Astrocyte of the spinal cord (primary cell): ENCODE results near the gene FBLN2.
"Not testable (repeated sequence)": the region's sequence is repeated elsewhere in the genome, so short reads cannot be mapped to it uniquely, and the experiment has no call there.

Source experiments
- DNase-seq: peaks from one replicate; pipeline ENCODE4 v3.0.0; 2011; ENCODE audit warnings: low read depth, low spot score
- H3K4me3 ChIP-seq: 2 replicates; pipeline ENCODE4 v1.5.1; 2011; ENCODE audit warnings: low read depth, mild to moderate bottlenecking, low read length, moderate library complexity
- in situ Hi-C: cut with HindIII; loops from 2 replicates; pipeline ENCODE4 v1.10.0; 2017; ENCODE audit warnings: low sequenced_read_pairs
- TF ChIP-seq, protein P1 (sequence below): IDR thresholded peaks from 2 replicates; pipeline ENCODE4 v1.5.1; 2012; ENCODE audit warnings: low read depth, mild to moderate bottlenecking, low read length, inconsistent platforms

FBLN2 gene

DNA sequence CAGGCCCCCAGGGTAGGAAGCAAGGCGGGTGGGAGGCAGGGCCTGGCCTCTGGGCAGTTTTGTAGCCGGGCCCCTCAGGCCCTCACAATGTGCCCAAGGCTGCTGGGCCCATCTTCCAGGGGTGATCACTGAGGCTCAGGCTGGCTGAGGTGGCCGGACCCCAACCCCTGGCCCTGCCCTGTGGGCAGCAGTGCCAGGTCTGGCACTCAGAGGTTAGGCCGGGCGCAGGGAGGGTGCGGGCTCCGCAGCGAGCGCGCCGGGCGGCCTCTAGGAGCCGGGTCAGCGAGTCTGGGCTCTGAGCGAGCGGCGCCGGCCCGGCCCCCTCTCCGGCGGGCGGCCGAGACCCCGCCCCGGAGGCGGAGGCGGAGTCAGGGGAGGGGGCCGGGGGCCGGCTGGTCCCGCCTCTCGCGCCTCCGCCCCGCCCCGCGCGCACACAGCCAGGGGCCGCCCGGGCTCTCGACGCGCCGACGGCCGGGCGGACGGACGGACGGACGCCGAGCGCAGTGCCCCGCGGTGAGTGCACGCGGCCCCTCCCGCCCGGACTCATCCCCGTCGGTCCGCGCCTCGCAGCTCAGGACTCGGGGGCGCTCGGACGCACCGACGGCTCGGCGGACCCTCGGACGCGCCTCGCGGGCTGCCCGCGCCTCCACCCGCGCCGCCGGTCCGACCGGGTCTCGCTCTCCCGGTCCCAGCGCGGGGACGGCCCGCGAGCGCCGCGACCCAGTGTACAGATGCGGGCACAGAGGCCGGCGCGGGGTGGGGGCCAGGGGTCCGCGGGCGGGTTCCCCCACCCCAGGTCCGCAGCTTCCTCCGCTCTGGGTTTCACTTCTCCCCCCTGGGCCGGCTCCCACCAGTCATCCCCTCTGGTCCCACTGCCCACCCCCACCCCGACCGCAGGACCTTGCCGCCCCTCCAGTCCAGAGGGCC, at the start of gene FBLN2:
TSS of gene FBLN2 (plus strand) at position 430 of the 927 bp plus-strand sequence. CDS start 21,231 bp downstream, outside the sequence.
- TF ChIP-seq, protein P1, sequence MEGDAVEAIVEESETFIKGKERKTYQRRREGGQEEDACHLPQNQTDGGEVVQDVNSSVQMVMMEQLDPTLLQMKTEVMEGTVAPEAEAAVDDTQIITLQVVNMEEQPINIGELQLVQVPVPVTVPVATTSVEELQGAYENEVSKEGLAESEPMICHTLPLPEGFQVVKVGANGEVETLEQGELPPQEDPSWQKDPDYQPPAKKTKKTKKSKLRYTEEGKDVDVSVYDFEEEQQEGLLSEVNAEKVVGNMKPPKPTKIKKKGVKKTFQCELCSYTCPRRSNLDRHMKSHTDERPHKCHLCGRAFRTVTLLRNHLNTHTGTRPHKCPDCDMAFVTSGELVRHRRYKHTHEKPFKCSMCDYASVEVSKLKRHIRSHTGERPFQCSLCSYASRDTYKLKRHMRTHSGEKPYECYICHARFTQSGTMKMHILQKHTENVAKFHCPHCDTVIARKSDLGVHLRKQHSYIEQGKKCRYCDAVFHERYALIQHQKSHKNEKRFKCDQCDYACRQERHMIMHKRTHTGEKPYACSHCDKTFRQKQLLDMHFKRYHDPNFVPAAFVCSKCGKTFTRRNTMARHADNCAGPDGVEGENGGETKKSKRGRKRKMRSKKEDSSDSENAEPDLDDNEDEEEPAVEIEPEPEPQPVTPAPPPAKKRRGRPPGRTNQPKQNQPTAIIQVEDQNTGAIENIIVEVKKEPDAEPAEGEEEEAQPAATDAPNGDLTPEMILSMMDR, result no peak
- in situ Hi-C loops, result no loop called here
- DNase-seq, result no peak
- peak within 1 kb of the TSS; percentile 23 for H3K4me3 ChIP-seq

DNA sequence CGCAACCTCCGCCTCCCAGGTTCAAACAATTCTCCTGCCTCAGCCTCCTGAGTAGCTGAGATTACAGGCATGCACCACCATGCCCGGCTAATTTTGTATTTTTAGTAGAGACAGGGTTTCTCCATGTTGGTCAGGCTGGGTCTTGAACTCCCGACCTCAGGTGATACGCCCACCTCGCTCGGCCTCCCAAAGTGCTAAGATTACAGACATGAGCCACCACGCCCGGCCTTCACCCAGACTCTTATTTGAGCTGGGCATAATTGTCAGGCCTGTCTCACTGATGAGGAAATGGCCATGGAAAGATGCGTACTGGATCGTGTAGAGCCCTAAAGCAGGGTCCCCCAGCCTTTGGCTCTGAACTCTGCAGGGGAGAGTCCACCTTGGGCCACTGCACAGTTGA, 49.7 kb upstream of the FBLN2 start:
- H3K4me3 ChIP-seq, DNase-seq, in situ Hi-C loops: not testable (repeated sequence)

DNA sequence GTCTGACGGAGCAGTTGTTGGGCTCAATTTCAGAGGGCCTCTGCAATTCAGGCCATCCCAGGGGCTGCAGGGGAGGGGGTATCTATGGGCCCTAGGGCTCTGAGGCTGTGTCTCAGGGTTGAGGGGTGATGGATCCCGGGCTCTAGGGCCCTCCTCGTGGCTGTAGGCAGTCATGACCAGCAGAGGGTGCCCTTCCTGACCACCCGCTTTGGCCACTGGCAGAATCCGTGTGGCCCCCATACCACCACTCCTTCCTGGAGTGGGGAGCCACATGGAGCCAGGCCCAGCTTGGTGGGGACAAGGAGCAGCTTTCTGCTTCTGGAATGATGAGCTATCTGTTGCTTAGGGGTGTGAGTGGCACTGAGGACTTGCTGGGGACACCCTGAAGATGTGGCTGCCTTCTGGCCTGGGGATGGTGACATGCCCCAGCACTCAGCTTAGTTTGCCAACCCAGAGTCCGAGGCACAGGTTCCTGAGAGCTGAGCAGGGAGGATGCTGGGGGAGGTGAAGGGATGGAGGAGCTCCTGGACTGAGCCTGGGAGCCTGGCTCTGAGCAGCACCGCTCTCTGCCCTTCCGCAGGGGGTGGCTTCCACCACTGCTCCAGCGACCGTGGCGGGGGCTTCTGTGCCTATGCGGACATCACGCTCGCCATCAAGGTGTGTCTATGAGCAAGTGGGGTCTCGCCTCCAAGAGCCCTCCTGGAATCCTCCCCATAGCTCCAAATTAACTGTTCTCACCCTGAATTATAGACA, 48.6 kb upstream of the FBLN2 start:
- TF ChIP-seq, protein P1, result peak; percentile 70
- no peak for DNase-seq
- in situ Hi-C loops, result no loop called here
- no peak overlapping the region for H3K4me3 ChIP-seq

DNA sequence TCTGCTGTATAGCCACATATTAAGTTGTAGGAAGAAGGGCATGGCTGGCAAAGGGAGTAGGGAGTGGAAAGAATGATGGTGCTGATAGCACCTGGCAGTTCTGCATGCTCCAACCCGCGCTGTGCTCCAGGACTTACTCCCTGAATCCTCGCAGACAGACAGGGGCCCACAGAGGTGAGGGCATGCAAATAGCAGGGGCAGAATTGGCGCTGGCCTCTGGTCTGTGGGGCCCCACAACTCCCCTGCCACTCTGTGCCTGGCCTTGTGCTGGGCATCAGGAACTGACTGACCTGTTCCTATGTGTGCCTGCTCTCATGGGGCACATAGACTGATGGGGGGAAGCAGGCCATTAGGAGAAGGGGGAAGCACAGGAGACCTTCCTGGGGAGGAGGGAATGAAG, 47.9 kb upstream of the FBLN2 start:
- no peak for DNase-seq

DNA sequence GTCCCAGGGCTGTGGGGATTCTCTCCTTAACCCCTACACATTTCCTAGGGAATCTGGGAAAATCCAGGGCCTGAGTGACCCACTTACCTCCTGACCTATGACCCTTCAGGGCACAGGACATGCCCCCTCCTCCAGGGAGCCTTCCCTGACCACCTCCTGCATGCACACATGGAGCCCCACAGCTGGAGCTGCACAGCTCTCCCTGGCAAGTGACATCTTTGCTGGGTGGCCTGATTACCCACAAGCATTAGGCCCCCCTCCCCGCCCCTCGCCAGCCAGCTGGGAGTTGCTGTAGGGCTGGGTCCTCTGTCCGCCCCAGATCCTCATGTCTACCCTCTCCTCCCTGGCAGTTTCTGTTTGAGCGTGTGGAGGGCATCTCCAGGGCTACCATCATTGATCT, 47.4 kb upstream of the FBLN2 start:
- TF ChIP-seq, protein P1, result no peak
- no peak overlapping the region for H3K4me3 ChIP-seq
- in situ Hi-C loops, result no loop called here
- no peak for DNase-seq

More for the DNA sequence above, 47.9 kb upstream of the FBLN2 start:
- no peak overlapping the region for H3K4me3 ChIP-seq
- in situ Hi-C loops, result no loop called here
- TF ChIP-seq, protein P1, result no peak

DNA sequence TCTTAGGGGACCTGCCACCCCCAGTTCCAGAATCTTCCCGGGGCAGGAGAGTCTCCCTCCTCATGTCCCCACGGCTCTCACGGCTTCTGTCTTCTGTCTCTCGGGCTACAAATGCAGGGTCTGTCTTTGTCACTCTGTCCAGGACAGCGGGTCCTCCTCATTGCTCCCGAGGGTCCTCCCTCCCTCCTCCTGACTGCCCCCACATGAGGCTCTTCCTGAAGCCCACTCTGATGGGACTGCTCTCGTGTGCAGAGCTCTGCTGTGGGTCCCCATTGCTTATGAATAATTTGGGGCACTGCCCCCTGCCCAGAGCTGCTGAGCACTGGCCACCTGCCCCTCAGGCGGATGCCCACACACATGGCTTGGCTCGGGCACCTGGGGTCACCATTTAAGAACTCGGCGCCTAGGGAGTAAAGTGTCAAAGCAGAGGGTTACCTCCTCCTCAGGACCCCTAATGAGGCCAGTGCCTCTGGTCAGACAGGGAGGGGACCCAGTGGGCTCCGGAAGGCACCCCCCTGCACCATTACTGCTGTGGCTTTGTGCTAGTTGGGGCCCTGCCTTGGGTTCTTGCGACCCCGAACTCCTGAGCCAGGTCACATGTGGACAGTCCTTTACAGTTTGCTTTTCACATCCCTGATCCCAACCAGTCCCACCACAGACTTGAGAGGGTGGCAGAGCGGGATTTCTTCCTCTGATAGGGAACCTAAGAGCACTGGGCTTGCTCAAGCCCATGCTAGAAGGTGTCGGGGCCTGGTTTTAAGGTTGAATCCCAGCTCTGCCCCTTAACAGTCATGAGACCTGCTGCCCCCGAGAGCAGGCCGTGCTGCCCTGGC, 46.8 kb upstream of the FBLN2 start:
- in situ Hi-C loops, result no loop called here
- no peak overlapping the region for H3K4me3 ChIP-seq
- DNase-seq, result no peak
- TF ChIP-seq, protein P1, result no peak
